A673 (cell line): ENCODE measurements around the gene AP2A1. TPM values are rescaled to one million over a fixed set of nuclear protein-coding genes. Genes with fewer than 3 reads are reported as not detected.
"Not testable (repeated sequence)": the region's sequence is repeated elsewhere in the genome, so short reads cannot be mapped to it uniquely, and the experiment has no call there.

Source experiments
- BruUV-seq: library from RNA; stranded (reverse); fragments of 400-500 nt; replicated peaks from 2 replicates; lab custom pipeline; 2021; lab: Mats Ljungman, UMichigan
- CTCF ChIA-PET: fragments of 300-600 bp; sonication (Branson Sonifier 250); formaldehyde crosslinking; loops from one replicate; lab custom pipeline; 2022; ENCODE audit warnings: antibody characterized with exemption; lab: Charles Lee
- POLR2A ChIA-PET: fragments of 300-600 bp; sonication (Branson Sonifier 250); formaldehyde crosslinking; loops from one replicate; lab custom pipeline; 2022; ENCODE audit warnings: antibody characterized with exemption; ENCODE audit not compliant: low non-redundant PET; lab: Charles Lee
- DNase-seq: peaks from one replicate; pipeline ENCODE4 v3.0.0-alpha.2; 2015; ENCODE audit warnings: low spot score
- H3K27ac ChIP-seq: fragments of 200-600 bp; sonication (generic); 2 replicates; pipeline ENCODE4 v1.5.1; 2016; ENCODE audit warnings: mixed run types, low read depth, mild to moderate bottlenecking, mixed read lengths, antibody characterized with exemption, low read length; ENCODE audit not compliant: poor library complexity, severe bottlenecking
- H3K27me3 ChIP-seq: fragments of 200-600 bp; sonication (generic); replicated peaks from 2 replicates; pipeline ENCODE4 v1.6.1; 2017; ENCODE audit warnings: mixed run types, low read depth, mild to moderate bottlenecking, mixed read lengths, antibody characterized with exemption, low read length; ENCODE audit not compliant: insufficient read depth, poor library complexity
- H3K36me3 ChIP-seq: fragments of 200-600 bp; sonication (generic); 2 replicates; pipeline ENCODE4 v1.6.1; 2016; ENCODE audit warnings: mixed run types, mild to moderate bottlenecking, mixed read lengths, antibody characterized with exemption, low read length; ENCODE audit not compliant: insufficient read depth, poor library complexity, severe bottlenecking
- H3K4me1 ChIP-seq: fragments of 200-600 bp; sonication (generic); 2 replicates; pipeline ENCODE4 v1.6.1; 2017; ENCODE audit warnings: mixed run types, mild to moderate bottlenecking, mixed read lengths, antibody characterized with exemption, low read length; ENCODE audit not compliant: insufficient read depth, poor library complexity, severe bottlenecking
- H3K4me3 ChIP-seq: fragments of 200-600 bp; sonication (generic); 2 replicates; pipeline ENCODE4 v1.5.1; 2016; ENCODE audit warnings: low read depth, mixed run types, mild to moderate bottlenecking, mixed read lengths, low read length; ENCODE audit not compliant: poor library complexity, severe bottlenecking
- H3K9me3 ChIP-seq: fragments of 200-600 bp; sonication (generic); 2 replicates; pipeline ENCODE4 v1.6.1; 2016; ENCODE audit warnings: mixed run types, low read depth, mild to moderate bottlenecking, mixed read lengths, antibody characterized with exemption, low read length; ENCODE audit not compliant: poor library complexity, severe bottlenecking
- EZH2 ChIP-seq: fragments of 200-600 bp; sonication (generic); IDR thresholded peaks from 2 replicates; pipeline ENCODE4 v1.6.1; 2017; ENCODE audit warnings: borderline replicate concordance, low read depth, mild to moderate bottlenecking, mixed read lengths, antibody characterized with exemption, low read length; ENCODE audit not compliant: poor library complexity, severe bottlenecking
- intact Hi-C: fragments of 100-400 bp; cut with micrococcal nuclease; formaldehyde crosslinking; loops from one replicate; pipeline ENCODE4 v1.10.0; 2022; ENCODE audit not compliant: unreplicated experiment
- total RNA-seq: library from RNA; stranded (reverse); gene quantifications from 2 replicates; pipeline ENCODE4 v1.2.3, GENCODE V29; 2021
- TF ChIP-seq, protein P1 (sequence below): fragments of 300-800, 200-600 bp; sonication (generic); conservative IDR thresholded peaks from 2 replicates; pipeline ENCODE4 v1.5.1; 2017; ENCODE audit warnings: low read depth, mild to moderate bottlenecking, antibody characterized with exemption, low read length, moderate library complexity, mixed read lengths

The AP2A1 gene
- total RNA-seq, 1 experiment from 2014 or later, result 80.1 TPM

DNA sequence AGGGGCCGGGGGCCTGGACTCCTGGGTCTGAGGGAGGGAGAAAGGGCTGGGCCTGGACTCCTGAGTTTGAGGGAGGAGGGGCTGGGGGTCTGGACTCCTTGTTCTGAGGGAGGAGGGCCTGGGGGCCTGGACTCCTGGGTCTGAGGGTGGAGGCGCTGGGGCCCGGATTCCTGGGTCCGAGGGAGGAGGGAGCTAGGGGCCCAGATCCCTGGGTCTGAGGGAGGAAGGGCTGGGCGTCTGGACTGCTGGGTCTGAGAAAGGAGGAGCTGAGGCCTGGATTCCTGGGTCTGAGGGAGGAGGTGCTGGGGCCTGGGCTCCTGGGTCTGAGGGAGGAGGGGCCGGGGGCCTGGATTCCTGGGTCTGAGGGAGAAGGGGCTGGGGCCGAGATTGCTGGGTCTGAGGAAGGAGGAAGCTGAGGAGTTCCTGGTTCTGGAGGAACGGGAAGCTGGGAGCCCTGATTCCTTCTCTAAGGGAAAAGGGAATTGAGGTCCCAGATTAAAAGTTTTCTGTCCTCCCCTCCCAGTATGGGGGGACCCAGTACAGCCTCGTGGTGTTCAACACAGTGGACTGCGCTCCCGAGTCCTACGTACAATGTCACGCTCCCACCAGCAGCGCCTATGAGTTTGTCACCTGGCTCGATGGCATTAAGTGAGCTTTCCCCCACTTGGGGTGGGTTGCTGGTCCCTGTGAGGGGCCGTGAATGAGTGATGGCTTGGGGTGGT, 52.0 kb downstream of the AP2A1 start:
- Histone ChIP-seq H3K27ac (peak overlapping the region; percentile 93), H3K4me3 (peak overlapping the region; percentile 88), H3K27me3 (no peaks in the 10 kb centered on the region), H3K36me3 (peaks cover 17% of the 10 kb centered on the region), H3K4me1 (peaks cover 12% of the 10 kb centered on the region), H3K9me3 (no peaks in the 10 kb centered on the region)
- no TSS peak for BruUV-seq
- no peak for TF ChIP-seq EZH2
- TF ChIP-seq, protein P1, sequence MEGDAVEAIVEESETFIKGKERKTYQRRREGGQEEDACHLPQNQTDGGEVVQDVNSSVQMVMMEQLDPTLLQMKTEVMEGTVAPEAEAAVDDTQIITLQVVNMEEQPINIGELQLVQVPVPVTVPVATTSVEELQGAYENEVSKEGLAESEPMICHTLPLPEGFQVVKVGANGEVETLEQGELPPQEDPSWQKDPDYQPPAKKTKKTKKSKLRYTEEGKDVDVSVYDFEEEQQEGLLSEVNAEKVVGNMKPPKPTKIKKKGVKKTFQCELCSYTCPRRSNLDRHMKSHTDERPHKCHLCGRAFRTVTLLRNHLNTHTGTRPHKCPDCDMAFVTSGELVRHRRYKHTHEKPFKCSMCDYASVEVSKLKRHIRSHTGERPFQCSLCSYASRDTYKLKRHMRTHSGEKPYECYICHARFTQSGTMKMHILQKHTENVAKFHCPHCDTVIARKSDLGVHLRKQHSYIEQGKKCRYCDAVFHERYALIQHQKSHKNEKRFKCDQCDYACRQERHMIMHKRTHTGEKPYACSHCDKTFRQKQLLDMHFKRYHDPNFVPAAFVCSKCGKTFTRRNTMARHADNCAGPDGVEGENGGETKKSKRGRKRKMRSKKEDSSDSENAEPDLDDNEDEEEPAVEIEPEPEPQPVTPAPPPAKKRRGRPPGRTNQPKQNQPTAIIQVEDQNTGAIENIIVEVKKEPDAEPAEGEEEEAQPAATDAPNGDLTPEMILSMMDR, result no peak
- intact Hi-C loops, result no loop called here
- CTCF ChIA-PET, result interaction anchor here (0.6 kb wide), 1 partner anchor 101 kb away, joined by 4 read pairs; no protein-coding TSS in a partner anchor
- DNase-seq, result no peak
- POLR2A ChIA-PET, result no interaction called here

DNA sequence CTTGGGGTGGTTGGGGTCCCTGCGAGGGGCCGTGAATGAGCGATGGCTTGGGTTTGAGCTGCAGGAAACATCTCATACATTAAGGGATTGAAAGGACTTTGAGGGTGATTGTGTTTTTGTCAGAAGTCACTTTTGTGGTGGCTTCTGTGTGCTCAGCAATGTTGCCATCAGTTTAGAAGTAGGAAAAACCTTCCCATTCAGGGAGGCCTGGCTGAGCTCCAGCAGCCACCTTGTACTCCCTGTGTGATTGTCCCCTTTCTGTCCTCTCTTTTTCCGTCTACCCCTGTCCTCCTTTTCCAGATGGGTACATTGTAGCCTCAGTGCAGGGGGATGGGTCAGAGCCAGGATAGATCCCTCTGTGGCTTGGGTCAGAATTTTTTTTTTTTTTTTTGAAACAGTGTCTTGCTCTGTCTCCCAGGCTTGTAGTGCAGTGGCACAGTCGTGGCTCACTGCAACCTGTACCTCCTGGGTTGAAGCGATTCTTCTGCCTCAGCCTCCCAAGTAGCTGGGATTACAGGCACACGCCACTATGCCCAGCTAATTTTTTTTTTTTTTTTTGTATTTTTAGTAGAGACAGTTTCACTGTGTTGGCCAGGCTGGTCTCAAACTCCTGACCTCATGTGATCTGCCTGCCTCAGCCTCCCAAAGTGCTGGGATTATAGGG, 52.8 kb downstream of the AP2A1 start:
- H3K9me3 ChIP-seq, BruUV-seq, DNase-seq, POLR2A ChIA-PET, intact Hi-C loops, H3K27me3 ChIP-seq: not testable (repeated sequence)
- Histone ChIP-seq H3K4me3 (peak overlapping the region; percentile 88), H3K4me1 (peaks cover 12% of the 10 kb centered on the region), H3K27ac (peak overlapping the region; percentile 93), H3K36me3 (peaks cover 20% of the 10 kb centered on the region)
- CTCF ChIA-PET, result interaction anchor here (0.6 kb wide), 1 partner anchor 101 kb away, joined by 4 read pairs; no protein-coding TSS in a partner anchor

DNA sequence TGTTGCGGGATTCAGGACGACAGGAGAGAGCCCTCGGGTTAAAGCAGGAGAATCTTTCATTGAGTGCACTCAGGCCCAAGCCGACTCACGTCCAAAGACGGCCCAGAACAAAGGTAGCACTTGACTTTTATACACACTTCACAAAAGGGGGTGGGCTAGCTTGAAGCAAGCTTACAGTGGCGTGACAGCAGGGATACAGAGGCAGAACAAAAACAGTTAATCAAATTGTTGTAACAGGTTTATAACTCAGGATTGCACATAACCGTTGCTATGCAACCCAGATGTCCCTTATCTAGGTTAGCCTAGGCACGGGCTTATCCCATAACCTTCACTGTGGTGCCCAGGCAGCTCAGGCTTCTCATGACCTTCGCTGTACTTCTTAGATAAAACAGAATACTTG, 53.3 kb downstream of the AP2A1 start:
- BruUV-seq, result TSS peak; percentile 48
- ChIA-PET POLR2A (no interaction called here), CTCF (no interaction called here)

More for the DNA sequence above, 53.3 kb downstream of the AP2A1 start:
- Histone ChIP-seq H3K4me3 (no peak overlapping the region), H3K36me3 (peaks cover 23% of the 10 kb centered on the region), H3K27me3 (no peaks in the 10 kb centered on the region), H3K27ac (no peak overlapping the region), H3K4me1 (peaks cover 12% of the 10 kb centered on the region), H3K9me3 (no peaks in the 10 kb centered on the region)
- intact Hi-C loops, result no loop called here
- no peak for TF ChIP-seq EZH2
- TF ChIP-seq, protein P1, result no peak
- DNase-seq, result no peak
